Thyroid gland (tissue), 4 donors: ENCODE measurements around the gene SCYL1.

ENCODE experiments used
- POLR2A ChIP-seq, 2 donors: fragments of 450-650 bp; IDR thresholded peaks; one replicate each; pipeline ENCODE4 v1.6.1; 2017; ENCODE audit warnings: antibody characterized with exemption in 2 of 2, mild to moderate bottlenecking in 2 of 2, moderate library complexity in 1 of 2
- TF ChIP-seq, protein P1 (sequence below), 6 experiments: fragments of 200-600 bp in 3 of 6; fragments of 450-650 bp in 3 of 6; sonication (generic) in 3 of 6; IDR thresholded peaks; one replicate each; pipeline ENCODE4 v1.5.1; 2016 to 2019; ENCODE audit warnings: antibody characterized with exemption in 6 of 6, mild to moderate bottlenecking in 2 of 6, inconsistent platforms in 1 of 6, moderate library complexity in 1 of 6

GRCh38 chr11:65501186-65501471 lies 23.8 kb upstream of the SCYL1 start:
- TF ChIP-seq, protein P1, sequence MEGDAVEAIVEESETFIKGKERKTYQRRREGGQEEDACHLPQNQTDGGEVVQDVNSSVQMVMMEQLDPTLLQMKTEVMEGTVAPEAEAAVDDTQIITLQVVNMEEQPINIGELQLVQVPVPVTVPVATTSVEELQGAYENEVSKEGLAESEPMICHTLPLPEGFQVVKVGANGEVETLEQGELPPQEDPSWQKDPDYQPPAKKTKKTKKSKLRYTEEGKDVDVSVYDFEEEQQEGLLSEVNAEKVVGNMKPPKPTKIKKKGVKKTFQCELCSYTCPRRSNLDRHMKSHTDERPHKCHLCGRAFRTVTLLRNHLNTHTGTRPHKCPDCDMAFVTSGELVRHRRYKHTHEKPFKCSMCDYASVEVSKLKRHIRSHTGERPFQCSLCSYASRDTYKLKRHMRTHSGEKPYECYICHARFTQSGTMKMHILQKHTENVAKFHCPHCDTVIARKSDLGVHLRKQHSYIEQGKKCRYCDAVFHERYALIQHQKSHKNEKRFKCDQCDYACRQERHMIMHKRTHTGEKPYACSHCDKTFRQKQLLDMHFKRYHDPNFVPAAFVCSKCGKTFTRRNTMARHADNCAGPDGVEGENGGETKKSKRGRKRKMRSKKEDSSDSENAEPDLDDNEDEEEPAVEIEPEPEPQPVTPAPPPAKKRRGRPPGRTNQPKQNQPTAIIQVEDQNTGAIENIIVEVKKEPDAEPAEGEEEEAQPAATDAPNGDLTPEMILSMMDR (IDR thresholded peaks at IDR 0.05): no peak
- no peak for TF ChIP-seq POLR2A (IDR thresholded peaks at IDR 0.05)
